HFFc6 (cell line): Measurements from ENCODE around the gene BOK. TPM values are rescaled to one million over a fixed set of nuclear protein-coding genes. Genes with fewer than 3 reads are reported as not detected.
"Not testable (repeated sequence)": the region's sequence is repeated elsewhere in the genome, so short reads cannot be mapped to it uniquely, and the experiment has no call there.

Experiments
- DNase-seq: peaks from one replicate; pipeline ENCODE4 v3.0.0-alpha.2; 2018
- H3K27ac Mint-ChIP-seq: 2 replicates; pipeline ENCODE4 v1.8.0; 2020; ENCODE audit warnings: mild to moderate bottlenecking, mixed read lengths
- H3K27me3 Mint-ChIP-seq: 2 replicates; pipeline ENCODE4 v1.8.0; 2021; ENCODE audit warnings: mild to moderate bottlenecking, moderate library complexity, mixed read lengths; ENCODE audit not compliant: insufficient read depth
- H3K36me3 Mint-ChIP-seq: 2 replicates; pipeline ENCODE4 v1.8.0; 2021; ENCODE audit warnings: low read depth, mixed read lengths
- H3K4me1 Mint-ChIP-seq: 2 replicates; pipeline ENCODE4 v1.8.0; 2020; ENCODE audit warnings: low read depth, mixed read lengths
- H3K4me3 Mint-ChIP-seq: 2 replicates; pipeline ENCODE4 v1.8.0; 2020; ENCODE audit warnings: mild to moderate bottlenecking, moderate library complexity, mixed read lengths
- H3K9me3 Mint-ChIP-seq: 2 replicates; pipeline ENCODE4 v1.8.0; 2020; ENCODE audit warnings: mild to moderate bottlenecking, mixed read lengths
- CTCF ChIP-seq: fragments of 200-600 bp; sonication (generic); IDR thresholded peaks from 2 replicates; pipeline ENCODE4 v1.5.0; 2021; ENCODE audit warnings: antibody characterized with exemption, mild to moderate bottlenecking
- total RNA-seq, 6 experiments: library from RNA; stranded (reverse); fragmentation: NEBNext Ultra II Directional; extraction: Animal tissue kit (Norgen Biotek cat#: 25700); gene quantifications; 2 replicates in 1 of 6; 3 replicates in 5 of 6; pipeline ENCODE4 v1.2.3, GENCODE V29; 2021

Gene BOK
- total RNA-seq, 6 experiments from 2014 or later = 26.3 to 42.4 (median 29.1) TPM

DNA sequence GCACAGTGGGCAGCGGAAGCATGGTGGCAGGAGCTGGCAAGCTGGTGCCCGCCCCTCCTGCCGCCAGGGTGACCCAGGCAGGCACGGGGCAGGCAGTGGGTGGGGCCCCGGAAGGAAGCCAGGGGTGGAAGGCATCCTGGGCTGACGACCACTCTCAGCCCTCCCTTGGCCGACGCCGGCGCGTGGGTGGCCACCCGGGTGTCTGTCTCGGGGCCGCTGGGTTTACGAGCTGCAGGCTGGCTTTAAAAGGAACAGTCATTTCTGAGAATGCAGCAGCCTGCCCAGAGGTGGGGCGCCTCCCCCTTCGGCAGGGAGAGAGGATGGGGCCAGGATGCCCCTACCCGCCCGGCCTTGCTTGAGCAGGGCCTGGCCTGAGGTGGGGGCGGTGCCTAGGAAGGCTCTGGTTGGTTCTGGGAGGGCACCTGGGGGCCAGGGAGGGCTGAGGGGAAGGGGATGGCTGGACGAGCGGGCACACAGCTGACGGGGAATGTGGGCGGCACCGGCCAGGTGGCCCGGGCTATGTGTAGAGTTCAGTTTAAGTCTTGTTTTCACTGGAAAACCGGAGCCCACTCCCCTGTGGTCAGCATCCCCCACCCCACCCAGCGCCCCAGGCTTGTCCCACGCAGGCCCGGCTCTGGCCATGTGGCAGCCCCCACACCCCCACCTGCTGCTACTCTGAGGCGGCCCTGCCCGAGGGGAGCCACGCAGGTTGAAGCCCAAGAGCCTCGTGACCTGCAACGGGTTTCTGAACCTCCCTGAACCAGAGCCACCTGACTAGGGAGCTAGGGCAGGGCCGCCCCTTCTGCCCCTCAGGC, 6.3 kb downstream of the BOK start:
- Mint-ChIP-seq H3K36me3 (peaks cover 11% of the 10 kb centered on the region; the same call in 1 of the 2 replicates), H3K4me1 (peaks cover 19% of the 10 kb centered on the region), H3K4me3 (no peak overlapping the region), H3K9me3 (no peaks in the 10 kb centered on the region), H3K27ac (no peak overlapping the region), H3K27me3 (no peaks in the 10 kb centered on the region; the same call in 1 of the 2 replicates)
- no peak for DNase-seq
- no peak for TF ChIP-seq CTCF

DNA sequence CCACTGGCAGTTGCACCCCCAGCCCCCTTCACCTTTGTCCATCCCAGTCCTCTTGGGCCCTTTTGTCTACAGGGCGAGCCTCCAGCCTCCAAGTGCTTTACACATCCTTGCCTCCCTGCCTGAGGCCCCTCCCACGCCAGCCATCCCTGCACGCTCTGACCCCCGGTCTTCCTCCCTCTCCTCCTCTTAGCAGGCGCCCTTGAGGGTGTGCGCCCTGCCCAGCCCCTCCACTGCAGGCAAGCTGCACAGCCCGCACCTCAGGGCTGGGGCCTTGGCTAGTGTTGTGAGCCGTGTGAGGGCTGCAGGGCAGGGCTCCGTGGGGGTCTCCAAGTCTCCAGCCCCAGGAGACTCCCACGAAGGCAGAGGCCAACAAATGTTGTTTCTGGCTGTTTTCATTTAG, 6.9 kb downstream of the BOK start:
- TF ChIP-seq CTCF = no peak
- Mint-ChIP-seq H3K36me3 (peaks cover 11% of the 10 kb centered on the region; the same call in 1 of the 2 replicates), H3K4me3 (no peak overlapping the region), H3K27me3 (no peaks in the 10 kb centered on the region; the same call in 1 of the 2 replicates), H3K4me1 (peaks cover 13% of the 10 kb centered on the region), H3K9me3 (no peaks in the 10 kb centered on the region), H3K27ac (no peak overlapping the region)
- no peak for DNase-seq

GRCh38 chr2:241566021-241566420, 7.5 kb downstream of the BOK start:
- not testable (repeated sequence) for H3K4me3 Mint-ChIP-seq, H3K27me3 Mint-ChIP-seq, H3K4me1 Mint-ChIP-seq, H3K27ac Mint-ChIP-seq, DNase-seq, H3K9me3 Mint-ChIP-seq
- peaks cover 11% of the 10 kb centered on the region; the same call in 1 of the 2 replicates for H3K36me3 Mint-ChIP-seq

- Mint-ChIP-seq H3K36me3 (peaks cover 11% of the 10 kb centered on the region; the same call in 1 of the 2 replicates), H3K9me3 (no peaks in the 10 kb centered on the region), H3K4me3 (no peak overlapping the region), H3K27me3 (no peaks in the 10 kb centered on the region; the same call in 1 of the 2 replicates), H3K27ac (no peak overlapping the region), H3K4me1 (peaks cover 6% of the 10 kb centered on the region)
- no peak for TF ChIP-seq CTCF
- no peak for DNase-seq
Measured at GRCh38 chr2:241566468-241566867, 7.9 kb downstream of the BOK start.

- peaks cover 11% of the 10 kb centered on the region; the same call in 1 of the 2 replicates for H3K36me3 Mint-ChIP-seq
- H3K9me3 Mint-ChIP-seq, H3K4me1 Mint-ChIP-seq, DNase-seq, H3K27me3 Mint-ChIP-seq, H3K4me3 Mint-ChIP-seq, H3K27ac Mint-ChIP-seq: not testable (repeated sequence)
Measured at GRCh38 chr2:241567266-241567665, 8.7 kb downstream of the BOK start.

GRCh38 chr2:241567776-241568175, 9.2 kb downstream of the BOK start:
- no peak for TF ChIP-seq CTCF
- no peak overlapping the region for H3K4me3 Mint-ChIP-seq
- H3K27me3 Mint-ChIP-seq = no peaks in the 10 kb centered on the region; the same call in 1 of the 2 replicates
- no peaks in the 10 kb centered on the region for H3K4me1 Mint-ChIP-seq
- no peak overlapping the region for H3K27ac Mint-ChIP-seq
- no peaks in the 10 kb centered on the region for H3K9me3 Mint-ChIP-seq
- peaks cover 11% of the 10 kb centered on the region; the same call in 1 of the 2 replicates for H3K36me3 Mint-ChIP-seq
- no peak for DNase-seq
